K562 (cell line): Measurements from ENCODE around the gene ATXN1. TPM values are rescaled to one million over a fixed set of nuclear protein-coding genes. Genes with fewer than 3 reads are reported as not detected.

Experiments
- ATAC-seq: fragments of 200-7000 bp; cut with Tn5 transposase; 3 replicates; pipeline ENCODE4 v1.9.1; 2020; ENCODE audit warnings: moderate library complexity
- BruUV-seq: library from RNA; stranded (reverse); fragments of 400-500 nt; replicated peaks from 2 replicates; lab custom pipeline; 2021; lab: Mats Ljungman, UMichigan
- CTCF ChIA-PET: fragments of 300-600 bp; formaldehyde crosslinking; extraction: SDS; loops from one replicate; lab custom pipeline; 2021; ENCODE audit warnings: low intra/inter-chr PET ratio; lab: Yijun Ruan, JAX
- POLR2A ChIA-PET: fragments of 300-600, 350-650 bp; sonication (Branson Sonifier 250); formaldehyde crosslinking; extraction: SDS; loops from one replicate; lab custom pipeline; 2021; ENCODE audit warnings: antibody characterized with exemption, inconsistent platforms; lab: Yijun Ruan, JAX
- DNase-seq, 4 experiments: peaks; one replicate each; pipeline versions ENCODE4 v3.0.0 to v3.0.0-alpha.2; 2011 to 2018; ENCODE audit warnings: low spot score in 3 of 4, mixed read lengths in 3 of 4; ENCODE audit errors: extremely low read depth in 1 of 4
- FAIRE-seq: peaks from 2 replicates; lab custom pipeline; 2011; peaks lifted over from hg19 to GRCh38; lab: Jason Lieb, UNC
- H2AFZ ChIP-seq: 2 replicates; pipeline ENCODE4 v1.6.0; 2011; ENCODE audit warnings: low read depth, low read length, control low read depth, inconsistent platforms
- H3K27ac ChIP-seq: fragments of 200-600 bp; 3 replicates; pipeline ENCODE4 v1.8.0; 2011; ENCODE audit warnings: low read depth, mild to moderate bottlenecking, control low read depth, inconsistent platforms, low read length, moderate library complexity, mixed read lengths; ENCODE audit errors: extremely low read depth
- H3K27me3 ChIP-seq, 2 experiments: fragments of 300-600 bp in 1 of 2; 2 replicates in 1 of 2; 3 replicates in 1 of 2; pipeline versions ENCODE4 v1.6.0 to v1.8.0; 2011; ENCODE audit warnings: inconsistent platforms in 2 of 2, low read length in 2 of 2, mild to moderate bottlenecking in 1 of 2, mixed read lengths in 1 of 2, moderate library complexity in 1 of 2; ENCODE audit not compliant: control insufficient read depth in 2 of 2, insufficient read depth in 2 of 2
- H3K36me3 ChIP-seq: fragments of 300-600 bp; 3 replicates; pipeline ENCODE4 v1.8.0; 2011; ENCODE audit warnings: mild to moderate bottlenecking, low read length, inconsistent platforms; ENCODE audit not compliant: control insufficient read depth, insufficient read depth
- H3K4me1 ChIP-seq, 2 experiments: fragments of 200-600 bp in 1 of 2; replicated peaks in 1 of 2; 2 replicates in 1 of 2; 3 replicates in 1 of 2; pipeline versions ENCODE4 v1.5.1 to v1.8.0; 2011; ENCODE audit warnings: inconsistent platforms in 2 of 2, low read length in 2 of 2, mild to moderate bottlenecking in 1 of 2, mixed read lengths in 1 of 2, moderate library complexity in 1 of 2; ENCODE audit not compliant: control insufficient read depth in 2 of 2, insufficient read depth in 2 of 2
- H3K4me2 ChIP-seq: 2 replicates; pipeline ENCODE4 v1.6.1; 2011; ENCODE audit warnings: low read length, control low read depth, inconsistent platforms, mixed read lengths; ENCODE audit not compliant: insufficient read depth
- H3K4me3 ChIP-seq: fragments of 200-600 bp; sonication (generic), shearing (Covaris generic); 2 replicates; pipeline ENCODE4 v1.5.1; 2016; ENCODE audit warnings: control low read depth, inconsistent platforms
- H3K79me2 ChIP-seq: fragments of 200-600 bp; 3 replicates; pipeline ENCODE4 v1.8.0; 2011; ENCODE audit warnings: low read length, inconsistent platforms; ENCODE audit not compliant: control insufficient read depth, insufficient read depth
- H3K9ac ChIP-seq, 2 experiments: 2 replicates each; pipeline versions ENCODE4 v1.6.0 to v1.6.1; 2011; ENCODE audit warnings: low read depth in 2 of 2, low read length in 2 of 2, control low read depth in 1 of 2, inconsistent platforms in 1 of 2, mild to moderate bottlenecking in 1 of 2, mixed read lengths in 1 of 2; ENCODE audit not compliant: insufficient read depth in 1 of 2
- H3K9me1 ChIP-seq: one replicate; pipeline ENCODE4 v1.6.0; 2011; ENCODE audit warnings: inconsistent platforms, mild to moderate bottlenecking, low read length, moderate library complexity; ENCODE audit not compliant: control insufficient read depth, insufficient read depth
- H3K9me3 ChIP-seq: replicated peaks from 2 replicates; pipeline ENCODE4 v1.5.1; 2011; ENCODE audit warnings: low read depth, low read length, inconsistent platforms; ENCODE audit not compliant: control insufficient read depth, insufficient read depth
- H4K20me1 ChIP-seq: replicated peaks from 2 replicates; pipeline ENCODE4 v1.6.1; 2011; ENCODE audit warnings: low read length, inconsistent platforms, mixed read lengths; ENCODE audit not compliant: control insufficient read depth, insufficient read depth
- CCNT2 ChIP-seq: IDR thresholded peaks from 2 replicates; pipeline ENCODE4 v1.6.1; 2011; ENCODE audit warnings: borderline replicate concordance, low read depth, mild to moderate bottlenecking, moderate library complexity, mixed read lengths, low read length; ENCODE audit not compliant: insufficient read length; ENCODE audit errors: extremely low read depth
- COPS2 ChIP-seq: fragments of 450-650 bp; conservative IDR thresholded peaks from 2 replicates; pipeline ENCODE4 v1.6.1; 2016; ENCODE audit warnings: mild to moderate bottlenecking, moderate library complexity
- CREB1 ChIP-seq, 2 experiments: sonication (generic) in 1 of 2; formaldehyde crosslinking in 1 of 2; IDR thresholded peaks; 2 replicates each; pipeline versions ENCODE4 v1.6.1 to v1.8.0; 2012 to 2022; ENCODE audit warnings: inconsistent platforms in 1 of 2, mild to moderate bottlenecking in 1 of 2, missing genetic modification reagents in 1 of 2, moderate library complexity in 1 of 2
- E2F4 ChIP-seq: sonication (generic); formaldehyde crosslinking; IDR thresholded peaks from 2 replicates; pipeline ENCODE4 v1.8.0; 2022; ENCODE audit warnings: mild to moderate bottlenecking, low read depth, missing genetic modification reagents
- HNRNPLL ChIP-seq: fragments of 200-400 bp; formaldehyde crosslinking; IDR thresholded peaks from 2 replicates; pipeline ENCODE4 v1.6.1; 2017; ENCODE audit warnings: low read length, low read depth, mild to moderate bottlenecking; ENCODE audit not compliant: poor library complexity, severe bottlenecking
- MNT ChIP-seq, 2 experiments: fragments of 450-650 bp; conservative IDR thresholded peaks; 2 replicates each; pipeline ENCODE4 v1.6.1; 2017; ENCODE audit warnings: mild to moderate bottlenecking in 2 of 2, moderate library complexity in 2 of 2
- NR0B1 ChIP-seq: fragments of 450-650 bp; IDR thresholded peaks from one replicate; pipeline ENCODE4 v1.6.1; 2018; ENCODE audit warnings: mild to moderate bottlenecking, moderate library complexity; ENCODE audit not compliant: partially characterized antibody
- ZBTB17 ChIP-seq: fragments of 450-650 bp; formaldehyde crosslinking; IDR thresholded peaks from 2 replicates; pipeline ENCODE4 v1.4.0; 2020; ENCODE audit warnings: mild to moderate bottlenecking
- ZFP36 ChIP-seq: fragments of 150-350 bp; IDR thresholded peaks from 2 replicates; pipeline ENCODE4 v1.6.1; 2018; ENCODE audit warnings: low read length, low read depth; ENCODE audit not compliant: partially characterized antibody
- ZNF175 ChIP-seq: fragments of 200-800 bp; sonication (Bioruptor generic); IDR thresholded peaks from 2 replicates; pipeline ENCODE4 v1.6.1; 2016; ENCODE audit warnings: low read depth, mild to moderate bottlenecking, missing genetic modification characterization, missing compliant biosample characterization
- ZNF507 ChIP-seq: conservative IDR thresholded peaks from 2 replicates; pipeline ENCODE4 v1.6.1; 2017; ENCODE audit warnings: missing genetic modification characterization, missing compliant biosample characterization
- ZNF561 ChIP-seq: fragments of 450-650 bp; formaldehyde crosslinking; conservative IDR thresholded peaks from 2 replicates; pipeline ENCODE4 v1.4.0; 2020; ENCODE audit warnings: mild to moderate bottlenecking, moderate library complexity
- WGBS: fragments of 100-300 bp; shearing (Covaris generic); methylation state at CpG from one replicate; pipeline ENCODE4 v1.1.6; 2016; ENCODE audit warnings: low coverage, mixed read lengths; ENCODE audit not compliant: insufficient coverage; ENCODE audit errors: missing lambda C conversion rate; 5-methylcytosine and 5-hydroxymethylcytosine counted together
- in situ Hi-C: fragments of 300-500 bp; cut with MboI; formaldehyde crosslinking; loops from 4 replicates; pipeline ENCODE4 v1.15.0; 2018; ENCODE audit warnings: inconsistent platforms, mixed read lengths
- intact Hi-C: fragments of 100-400 bp; cut with micrococcal nuclease; formaldehyde crosslinking; loops from 2 replicates; pipeline ENCODE4 v1.14.2; 2022
- polyA plus RNA-seq, 8 experiments: library from polyadenylated mRNA; depleted of rRNA in 4 of 8; stranded (reverse) in 5 of 8; unstranded in 3 of 8; fragments of >200 nt; fragmentation: Nextera tagmentation in 2 of 8; fragmentation: Illumina TruSeq in 1 of 8; extraction: Ambion mirVana in 2 of 8; extraction: Trizol in 1 of 8; gene quantifications; 2 replicates each; pipeline versions ENCODE4 v1.2.1 to v1.2.3, GENCODE V29; 2011 to 2014; ENCODE audit warnings: inconsistent platforms in 1 of 8, missing spikeins in 1 of 8
- total RNA-seq, 7 experiments: library from RNA; depleted of rRNA in 6 of 7; stranded (reverse); fragments of >200 nt in 6 of 7; fragmentation: Illumina TruSeq in 2 of 7; extraction: Trizol in 2 of 7; gene quantifications; 2 replicates each; pipeline versions ENCODE4 v1.2.1 to v1.2.3, GENCODE V29; 2011 to 2021; ENCODE audit warnings: low replicate concordance in 1 of 7
- TF ChIP-seq, protein P1 (sequence below): fragments of 250-450 bp; sonication (Bioruptor Pico); IDR thresholded peaks from 2 replicates; pipeline ENCODE4 v1.4.0; 2020
- TF ChIP-seq, protein P2 (sequence below): fragments of 250-450 bp; sonication (Bioruptor Pico); IDR thresholded peaks from 2 replicates; pipeline ENCODE4 v1.9.0; 2021; ENCODE audit warnings: mild to moderate bottlenecking, inconsistent platforms

The ATXN1 gene
- total and polyA plus RNA-seq, 9 of the 15 experiments (the other 6 are each of a cell fraction or from before 2014, with no cell fraction given), result under 0.01 to 1.2 (median 0.58) TPM

DNA sequence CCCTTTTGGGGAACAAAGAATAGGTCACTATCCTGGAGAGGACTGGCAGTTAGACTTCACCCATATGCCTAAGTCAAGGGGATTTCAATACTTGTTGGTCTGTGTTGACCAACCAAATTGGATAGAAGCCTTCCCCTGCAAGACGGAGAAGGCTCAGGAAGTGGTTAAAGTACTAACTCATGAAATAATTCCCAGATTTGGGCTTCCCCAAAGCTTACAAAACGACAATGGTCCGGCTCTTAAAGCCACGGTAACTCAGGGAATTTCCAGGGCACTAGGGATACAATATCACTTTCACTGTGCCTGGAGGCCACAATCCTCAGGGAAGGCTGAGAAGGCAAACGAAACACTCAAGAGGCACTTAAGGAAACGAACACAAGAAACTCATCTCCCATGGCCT, 299.8 kb downstream of the ATXN1 start:
- DNase-seq, result no peak
- ChIA-PET CTCF (no interaction called here), POLR2A (no interaction called here)
- no peak overlapping the region for H3K4me2 ChIP-seq
- no peak for FAIRE-seq
- no peaks in the 10 kb centered on the region for H3K36me3 ChIP-seq
- no peaks in the 10 kb centered on the region for H4K20me1 ChIP-seq
- ATAC-seq, result no peak
- no peaks in the 10 kb centered on the region for H3K4me1 ChIP-seq
- no peaks in the 10 kb centered on the region for H3K9me1 ChIP-seq
- no peak overlapping the region for H3K27ac ChIP-seq
- no peaks in the 10 kb centered on the region for H3K79me2 ChIP-seq
- no peak overlapping the region for H3K9ac ChIP-seq
- H3K9me3 ChIP-seq, result no peaks in the 10 kb centered on the region
- WGBS, result 0% methylated on average over 6 of the region's 6 CpGs
- no peak overlapping the region for H3K4me3 ChIP-seq
- no peak overlapping the region for H2AFZ ChIP-seq
- intact Hi-C loops, result no loop called here
- in situ Hi-C loops, result no loop called here
- peaks cover 0 to 7% of the 10 kb centered on the region in 2 experiments; a peak in 2 of 5 replicates for H3K27me3 ChIP-seq
- BruUV-seq, result no TSS peak
- TF ChIP-seq NR0B1 (no peak), E2F4 (no peak), ZNF507 (tag) (no peak), ZFP36 (no peak), MNT (conservative IDR thresholded peaks at IDR 0.05) (no peak), ZBTB17 (CRISPR knock-in tag) (no peak), COPS2 (no peak), CREB1 (IDR thresholded peaks at IDR 0.05) (no peak), CREB1 (CRISPR knock-in tag; IDR thresholded peaks at IDR 0.05) (no peak), ZNF175 (no peak), ZNF561 (CRISPR knock-in tag) (no peak), CCNT2 (no peak), HNRNPLL (no peak)
- TF ChIP-seq, protein P1, sequence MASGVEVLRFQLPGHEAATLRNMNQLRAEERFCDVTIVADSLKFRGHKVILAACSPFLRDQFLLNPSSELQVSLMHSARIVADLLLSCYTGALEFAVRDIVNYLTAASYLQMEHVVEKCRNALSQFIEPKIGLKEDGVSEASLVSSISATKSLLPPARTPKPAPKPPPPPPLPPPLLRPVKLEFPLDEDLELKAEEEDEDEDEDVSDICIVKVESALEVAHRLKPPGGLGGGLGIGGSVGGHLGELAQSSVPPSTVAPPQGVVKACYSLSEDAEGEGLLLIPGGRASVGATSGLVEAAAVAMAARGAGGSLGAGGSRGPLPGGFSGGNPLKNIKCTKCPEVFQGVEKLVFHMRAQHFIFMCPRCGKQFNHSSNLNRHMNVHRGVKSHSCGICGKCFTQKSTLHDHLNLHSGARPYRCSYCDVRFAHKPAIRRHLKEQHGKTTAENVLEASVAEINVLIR (CRISPR knock-in tag), result no peak
- TF ChIP-seq, protein P2, sequence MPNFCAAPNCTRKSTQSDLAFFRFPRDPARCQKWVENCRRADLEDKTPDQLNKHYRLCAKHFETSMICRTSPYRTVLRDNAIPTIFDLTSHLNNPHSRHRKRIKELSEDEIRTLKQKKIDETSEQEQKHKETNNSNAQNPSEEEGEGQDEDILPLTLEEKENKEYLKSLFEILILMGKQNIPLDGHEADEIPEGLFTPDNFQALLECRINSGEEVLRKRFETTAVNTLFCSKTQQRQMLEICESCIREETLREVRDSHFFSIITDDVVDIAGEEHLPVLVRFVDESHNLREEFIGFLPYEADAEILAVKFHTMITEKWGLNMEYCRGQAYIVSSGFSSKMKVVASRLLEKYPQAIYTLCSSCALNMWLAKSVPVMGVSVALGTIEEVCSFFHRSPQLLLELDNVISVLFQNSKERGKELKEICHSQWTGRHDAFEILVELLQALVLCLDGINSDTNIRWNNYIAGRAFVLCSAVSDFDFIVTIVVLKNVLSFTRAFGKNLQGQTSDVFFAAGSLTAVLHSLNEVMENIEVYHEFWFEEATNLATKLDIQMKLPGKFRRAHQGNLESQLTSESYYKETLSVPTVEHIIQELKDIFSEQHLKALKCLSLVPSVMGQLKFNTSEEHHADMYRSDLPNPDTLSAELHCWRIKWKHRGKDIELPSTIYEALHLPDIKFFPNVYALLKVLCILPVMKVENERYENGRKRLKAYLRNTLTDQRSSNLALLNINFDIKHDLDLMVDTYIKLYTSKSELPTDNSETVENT (CRISPR knock-in tag), result no peak
